K562 (cell line): ENCODE measurements around the gene MAP3K2. TPM values are rescaled to one million over a fixed set of nuclear protein-coding genes. Genes with fewer than 3 reads are reported as not detected.

Experiments used
- ATAC-seq: fragments of 200-7000 bp; cut with Tn5 transposase; 3 replicates; pipeline ENCODE4 v1.9.1; 2020; ENCODE audit warnings: moderate library complexity
- BruUV-seq: library from RNA; stranded (reverse); fragments of 400-500 nt; replicated peaks from 2 replicates; lab custom pipeline; 2021; lab: Mats Ljungman, UMichigan
- CTCF ChIA-PET: fragments of 300-600 bp; formaldehyde crosslinking; extraction: SDS; loops from one replicate; lab custom pipeline; 2021; ENCODE audit warnings: low intra/inter-chr PET ratio; lab: Yijun Ruan, JAX
- POLR2A ChIA-PET: fragments of 300-600, 350-650 bp; sonication (Branson Sonifier 250); formaldehyde crosslinking; extraction: SDS; loops from one replicate; lab custom pipeline; 2021; ENCODE audit warnings: antibody characterized with exemption, inconsistent platforms; lab: Yijun Ruan, JAX
- DNase-seq, 4 experiments: peaks; one replicate each; pipeline versions ENCODE4 v3.0.0 to v3.0.0-alpha.2; 2011 to 2018; ENCODE audit warnings: low spot score in 3 of 4, mixed read lengths in 3 of 4; ENCODE audit errors: extremely low read depth in 1 of 4
- FAIRE-seq: peaks from 2 replicates; lab custom pipeline; 2011; peaks lifted over from hg19 to GRCh38; lab: Jason Lieb, UNC
- H2AFZ ChIP-seq: 2 replicates; pipeline ENCODE4 v1.6.0; 2011; ENCODE audit warnings: low read depth, low read length, control low read depth, inconsistent platforms
- H3K27ac ChIP-seq: fragments of 200-600 bp; 3 replicates; pipeline ENCODE4 v1.8.0; 2011; ENCODE audit warnings: low read depth, mild to moderate bottlenecking, control low read depth, inconsistent platforms, low read length, moderate library complexity, mixed read lengths; ENCODE audit errors: extremely low read depth
- H3K27me3 ChIP-seq, 2 experiments: fragments of 300-600 bp in 1 of 2; 2 replicates in 1 of 2; 3 replicates in 1 of 2; pipeline versions ENCODE4 v1.6.0 to v1.8.0; 2011; ENCODE audit warnings: inconsistent platforms in 2 of 2, low read length in 2 of 2, mild to moderate bottlenecking in 1 of 2, mixed read lengths in 1 of 2, moderate library complexity in 1 of 2; ENCODE audit not compliant: control insufficient read depth in 2 of 2, insufficient read depth in 2 of 2
- H3K36me3 ChIP-seq: fragments of 300-600 bp; 3 replicates; pipeline ENCODE4 v1.8.0; 2011; ENCODE audit warnings: mild to moderate bottlenecking, low read length, inconsistent platforms; ENCODE audit not compliant: control insufficient read depth, insufficient read depth
- H3K4me1 ChIP-seq, 2 experiments: fragments of 200-600 bp in 1 of 2; replicated peaks in 1 of 2; 2 replicates in 1 of 2; 3 replicates in 1 of 2; pipeline versions ENCODE4 v1.5.1 to v1.8.0; 2011; ENCODE audit warnings: inconsistent platforms in 2 of 2, low read length in 2 of 2, mild to moderate bottlenecking in 1 of 2, mixed read lengths in 1 of 2, moderate library complexity in 1 of 2; ENCODE audit not compliant: control insufficient read depth in 2 of 2, insufficient read depth in 2 of 2
- H3K4me2 ChIP-seq: 2 replicates; pipeline ENCODE4 v1.6.1; 2011; ENCODE audit warnings: low read length, control low read depth, inconsistent platforms, mixed read lengths; ENCODE audit not compliant: insufficient read depth
- H3K4me3 ChIP-seq: fragments of 200-600 bp; sonication (generic), shearing (Covaris generic); 2 replicates; pipeline ENCODE4 v1.5.1; 2016; ENCODE audit warnings: control low read depth, inconsistent platforms
- H3K79me2 ChIP-seq: fragments of 200-600 bp; 3 replicates; pipeline ENCODE4 v1.8.0; 2011; ENCODE audit warnings: low read length, inconsistent platforms; ENCODE audit not compliant: control insufficient read depth, insufficient read depth
- H3K9ac ChIP-seq, 2 experiments: 2 replicates each; pipeline versions ENCODE4 v1.6.0 to v1.6.1; 2011; ENCODE audit warnings: low read depth in 2 of 2, low read length in 2 of 2, control low read depth in 1 of 2, inconsistent platforms in 1 of 2, mild to moderate bottlenecking in 1 of 2, mixed read lengths in 1 of 2; ENCODE audit not compliant: insufficient read depth in 1 of 2
- H3K9me1 ChIP-seq: one replicate; pipeline ENCODE4 v1.6.0; 2011; ENCODE audit warnings: inconsistent platforms, mild to moderate bottlenecking, low read length, moderate library complexity; ENCODE audit not compliant: control insufficient read depth, insufficient read depth
- H3K9me3 ChIP-seq: replicated peaks from 2 replicates; pipeline ENCODE4 v1.5.1; 2011; ENCODE audit warnings: low read depth, low read length, inconsistent platforms; ENCODE audit not compliant: control insufficient read depth, insufficient read depth
- H4K20me1 ChIP-seq: replicated peaks from 2 replicates; pipeline ENCODE4 v1.6.1; 2011; ENCODE audit warnings: low read length, inconsistent platforms, mixed read lengths; ENCODE audit not compliant: control insufficient read depth, insufficient read depth
- CBX3 ChIP-seq, 2 experiments: IDR thresholded peaks; 1 replicate in 1 of 2; 2 replicates in 1 of 2; pipeline ENCODE4 v1.6.1; 2012; ENCODE audit warnings: inconsistent platforms in 2 of 2, low read length in 2 of 2, borderline replicate concordance in 1 of 2, control low read depth in 1 of 2
- ETS2 ChIP-seq: IDR thresholded peaks from 2 replicates; pipeline ENCODE4 v1.6.1; 2016; ENCODE audit warnings: borderline replicate concordance, missing genetic modification characterization, mild to moderate bottlenecking, moderate library complexity, missing compliant biosample characterization; ENCODE audit not compliant: poor library complexity, severe bottlenecking
- KLF10 ChIP-seq: fragments of 250-450 bp; sonication (Bioruptor Pico); IDR thresholded peaks from 2 replicates; pipeline ENCODE4 v1.6.1; 2021; ENCODE audit warnings: matching md5 sums
- KLF13 ChIP-seq: fragments of 450-650 bp; IDR thresholded peaks from 2 replicates; pipeline ENCODE4 v1.6.1; 2016; ENCODE audit warnings: missing genetic modification characterization, low read depth, mild to moderate bottlenecking, missing compliant biosample characterization, moderate library complexity, borderline replicate concordance
- PATZ1 ChIP-seq: fragments of 250-450 bp; sonication (Bioruptor Pico); IDR thresholded peaks from 2 replicates; pipeline ENCODE4 v1.5.0; 2020; ENCODE audit warnings: mild to moderate bottlenecking, borderline replicate concordance
- YBX1 ChIP-seq: fragments of 450-650 bp; IDR thresholded peaks from 2 replicates; pipeline ENCODE4 v1.7.1; 2016; ENCODE audit warnings: mild to moderate bottlenecking
- ZBTB34 ChIP-seq: fragments of 250-450 bp; sonication (Bioruptor Pico); IDR thresholded peaks from 2 replicates; pipeline ENCODE4 v1.8.0; 2021; ENCODE audit warnings: mild to moderate bottlenecking, moderate library complexity
- ZBTB43 ChIP-seq: sonication (generic); formaldehyde crosslinking; IDR thresholded peaks from 2 replicates; pipeline ENCODE4 v1.8.0; 2023; ENCODE audit warnings: mild to moderate bottlenecking, missing genetic modification reagents
- ZNF263 ChIP-seq: sonication (generic); formaldehyde crosslinking; IDR thresholded peaks from 2 replicates; pipeline ENCODE4 v1.8.0; 2022; ENCODE audit warnings: mild to moderate bottlenecking, missing genetic modification reagents, borderline replicate concordance
- ZNF449 ChIP-seq: fragments of 250-450 bp; sonication (Bioruptor Pico); IDR thresholded peaks from 2 replicates; pipeline ENCODE4 v1.8.0; 2022; ENCODE audit warnings: moderate library complexity, mild to moderate bottlenecking, inconsistent platforms
- ZNF644 ChIP-seq: fragments of 200-800 bp; sonication (Bioruptor generic); IDR thresholded peaks from 2 replicates; pipeline ENCODE4 v1.6.1; 2016; ENCODE audit warnings: low read depth, missing genetic modification characterization, missing compliant biosample characterization
- WGBS: fragments of 100-300 bp; shearing (Covaris generic); methylation state at CpG from one replicate; pipeline ENCODE4 v1.1.6; 2016; ENCODE audit warnings: low coverage, mixed read lengths; ENCODE audit not compliant: insufficient coverage; ENCODE audit errors: missing lambda C conversion rate; 5-methylcytosine and 5-hydroxymethylcytosine counted together
- in situ Hi-C: fragments of 300-500 bp; cut with MboI; formaldehyde crosslinking; loops from 4 replicates; pipeline ENCODE4 v1.15.0; 2018; ENCODE audit warnings: inconsistent platforms, mixed read lengths
- intact Hi-C: fragments of 100-400 bp; cut with micrococcal nuclease; formaldehyde crosslinking; loops from 2 replicates; pipeline ENCODE4 v1.14.2; 2022
- polyA plus RNA-seq, 8 experiments: library from polyadenylated mRNA; depleted of rRNA in 4 of 8; stranded (reverse) in 5 of 8; unstranded in 3 of 8; fragments of >200 nt; fragmentation: Nextera tagmentation in 2 of 8; fragmentation: Illumina TruSeq in 1 of 8; extraction: Ambion mirVana in 2 of 8; extraction: Trizol in 1 of 8; gene quantifications; 2 replicates each; pipeline versions ENCODE4 v1.2.1 to v1.2.3, GENCODE V29; 2011 to 2014; ENCODE audit warnings: inconsistent platforms in 1 of 8, missing spikeins in 1 of 8
- total RNA-seq, 7 experiments: library from RNA; depleted of rRNA in 6 of 7; stranded (reverse); fragments of >200 nt in 6 of 7; fragmentation: Illumina TruSeq in 2 of 7; extraction: Trizol in 2 of 7; gene quantifications; 2 replicates each; pipeline versions ENCODE4 v1.2.1 to v1.2.3, GENCODE V29; 2011 to 2021; ENCODE audit warnings: low replicate concordance in 1 of 7

Gene MAP3K2
- total and polyA plus RNA-seq, 9 of the 15 experiments (the other 6 are each of a cell fraction or from before 2014, with no cell fraction given), result 1.2 to 14.2 (median 5.7) TPM

- no TSS peak for BruUV-seq
- no peak overlapping the region for H3K4me3 ChIP-seq
- H3K9ac ChIP-seq, result no peak overlapping the region
- CTCF ChIA-PET, result no interaction called here
- H4K20me1 ChIP-seq, result no peaks in the 10 kb centered on the region
- H3K36me3 ChIP-seq, result no peaks in the 10 kb centered on the region
- no peaks in the 10 kb centered on the region for H3K9me3 ChIP-seq
- no peak overlapping the region for H3K4me2 ChIP-seq
- H2AFZ ChIP-seq, result no peak overlapping the region
- POLR2A ChIA-PET, result no interaction called here
- no peaks in the 10 kb centered on the region for H3K9me1 ChIP-seq
- TF ChIP-seq CBX3 (IDR thresholded peaks at IDR 0.05; ENCODE audit: borderline replicate concordance in 1 of 2, low read length in 2 of 2), result no peak
- TF ChIP-seq PATZ1, result no peak
- TF ChIP-seq KLF10 (CRISPR knock-in tag), result no peak
- no peak for TF ChIP-seq ZNF449 (CRISPR knock-in tag)
- no peak for TF ChIP-seq ZBTB34 (CRISPR knock-in tag)
- TF ChIP-seq ETS2 (tag), result no peak
- TF ChIP-seq ZNF644 (tag), result no peak
- TF ChIP-seq KLF13 (tag), result no peak
- TF ChIP-seq YBX1, result no peak
- TF ChIP-seq ZBTB43 (CRISPR knock-in tag), result no peak
- no peak for TF ChIP-seq ZNF263 (CRISPR knock-in tag)
- ATAC-seq (no peak), FAIRE-seq (no peak), DNase-seq (no peak)
- WGBS, result 24% methylated on average over 14 of the region's 14 CpGs
- in situ Hi-C loops, result no loop called here
- peaks cover 0 to 8% of the 10 kb centered on the region in 2 experiments; a peak in 1 of 5 replicates for H3K4me1 ChIP-seq
- intact Hi-C loops, result no loop called here
- H3K27ac ChIP-seq, result no peak overlapping the region
- no peaks in the 10 kb centered on the region for H3K79me2 ChIP-seq
- H3K27me3 ChIP-seq, result peaks cover 12 to 48% of the 10 kb centered on the region in 2 experiments; a peak in 4 of 5 replicates
Observed at GRCh38 chr2:127431408-127432023, 43.7 kb upstream of the MAP3K2 start.
